BE2C (cell line): ENCODE data around the gene CDX2.

ENCODE experiments used
- DNase-seq: peaks from one replicate; pipeline ENCODE4 v3.0.0-alpha.2; 2020
- H3K27me3 ChIP-seq: fragments of 250-450 bp; sonication (Bioruptor Pico); 2 replicates; pipeline ENCODE4 v1.5.1; 2020; ENCODE audit warnings: mild to moderate bottlenecking
- H3K36me3 ChIP-seq: fragments of 250-450 bp; sonication (Bioruptor Pico); 2 replicates; pipeline ENCODE4 v1.5.1; 2020; ENCODE audit warnings: mild to moderate bottlenecking
- H3K4me1 ChIP-seq: fragments of 250-450 bp; sonication (Bioruptor Pico); 2 replicates; pipeline ENCODE4 v1.5.1; 2020
- H3K4me3 ChIP-seq: 2 replicates; pipeline ENCODE4 v1.5.1; 2011; ENCODE audit warnings: low read depth, low read length
- H3K9me3 ChIP-seq: fragments of 250-450 bp; sonication (Bioruptor Pico); 2 replicates; pipeline ENCODE4 v1.5.1; 2020
- CTCF ChIP-seq: IDR thresholded peaks from 2 replicates; pipeline ENCODE4 v1.5.1; 2012; ENCODE audit warnings: mild to moderate bottlenecking, low read depth, low read length

CDX2 gene

GRCh38 chr13:27988520-27988919 is 19.4 kb upstream of the CDX2 start, which contains the start of gene URAD:
TSS of gene URAD (minus strand) at chr13:27988693. CDS start at chr13:27988637, 56 bp downstream.
- no peaks in the 10 kb centered on the region for H3K4me1 ChIP-seq
- H3K27me3 ChIP-seq = peaks cover 63% of the 10 kb centered on the region
- no peak for TF ChIP-seq CTCF
- no peaks in the 10 kb centered on the region for H3K9me3 ChIP-seq
- DNase-seq = no peak
- H3K4me3 ChIP-seq = no peak within 1 kb of the TSS
- H3K36me3 ChIP-seq = no peaks in the 10 kb centered on the region

- no peak overlapping the region for H3K4me3 ChIP-seq
- H3K36me3 ChIP-seq = no peaks in the 10 kb centered on the region
- no peak for TF ChIP-seq CTCF
- DNase-seq = no peak
- no peaks in the 10 kb centered on the region for H3K4me1 ChIP-seq
- H3K9me3 ChIP-seq = no peaks in the 10 kb centered on the region
- H3K27me3 ChIP-seq = peaks cover 79% of the 10 kb centered on the region
Measured at GRCh38 chr13:27985600-27985999, 16.5 kb upstream of the CDX2 start.

- Histone ChIP-seq H3K4me1 (no peaks in the 10 kb centered on the region), H3K27me3 (peaks cover 86% of the 10 kb centered on the region), H3K36me3 (no peaks in the 10 kb centered on the region), H3K9me3 (no peaks in the 10 kb centered on the region), H3K4me3 (no peak overlapping the region)
- DNase-seq = no peak
- TF ChIP-seq CTCF = no peak
Measured at GRCh38 chr13:27982361-27982760, 13.2 kb upstream of the CDX2 start.

- Histone ChIP-seq H3K36me3 (no peaks in the 10 kb centered on the region), H3K4me3 (no peak overlapping the region), H3K27me3 (peaks cover 86% of the 10 kb centered on the region), H3K9me3 (no peaks in the 10 kb centered on the region), H3K4me1 (no peaks in the 10 kb centered on the region)
- no peak for DNase-seq
- TF ChIP-seq CTCF = no peak
Measured at GRCh38 chr13:27981006-27981708, 12.0 kb upstream of the CDX2 start.

GRCh38 chr13:27980280-27980998 is 11.3 kb upstream of the CDX2 start:
- H3K36me3 ChIP-seq = no peaks in the 10 kb centered on the region
- no peaks in the 10 kb centered on the region for H3K9me3 ChIP-seq
- peaks cover 86% of the 10 kb centered on the region for H3K27me3 ChIP-seq
- H3K4me1 ChIP-seq = no peaks in the 10 kb centered on the region
- DNase-seq = no peak
- TF ChIP-seq CTCF = no peak
- H3K4me3 ChIP-seq = no peak overlapping the region

- H3K27me3 ChIP-seq = peaks cover 91% of the 10 kb centered on the region
Measured at GRCh38 chr13:27979765-27980279, 10.7 kb upstream of the CDX2 start.

More at GRCh38 chr13:27979765-27980279, 10.7 kb upstream of the CDX2 start:
- no peak for TF ChIP-seq CTCF
- no peak for DNase-seq
- no peaks in the 10 kb centered on the region for H3K9me3 ChIP-seq
- no peaks in the 10 kb centered on the region for H3K4me1 ChIP-seq
- no peak overlapping the region for H3K4me3 ChIP-seq
- no peaks in the 10 kb centered on the region for H3K36me3 ChIP-seq
